ENCODE data around the gene TAP1. TPM values are rescaled to one million over a fixed set of nuclear protein-coding genes. Genes with fewer than 3 reads are reported as not detected.
A peak's percentile ranks its signal among the peaks of the same experiment; 100 is the strongest.

Gene TAP1
- total RNA-seq, 6 experiments from 2014 or later: 7.7 to 24.9 (median 17.8) TPM

DNA sequence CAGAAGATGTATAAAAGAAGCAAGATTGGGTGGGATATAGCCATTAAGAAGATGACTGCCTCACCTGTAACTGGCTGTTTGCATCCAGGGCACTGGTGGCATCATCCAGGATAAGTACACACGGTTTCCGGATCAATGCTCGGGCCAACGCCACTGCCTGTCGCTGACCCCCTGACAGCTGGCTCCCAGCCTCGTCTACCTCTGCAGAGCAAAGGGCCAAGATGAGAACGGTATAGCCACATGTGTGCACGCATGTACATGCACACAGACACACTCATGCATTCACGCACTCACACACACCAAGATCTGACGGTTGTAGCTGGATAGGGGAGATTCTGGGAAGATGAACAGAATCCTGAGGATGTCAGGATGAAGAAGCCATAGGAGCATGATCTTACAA, 6.5 kb downstream of the TAP1 start:
- WGBS (ENCODE audit: insufficient coverage, low coverage, low lambda C conversion rate, missing lambda C conversion rate): 58% methylated on average over 9 of the region's 10 CpGs
- Histone ChIP-seq H3K4me3 (no peak overlapping the region), H3K27ac (no peak overlapping the region), H3K36me3 (peaks cover 10 to 56% (median 21%) of the 10 kb centered on the region in 4 donors), H3K4me1 (peaks cover 0 to 22% (median 7%) of the 10 kb centered on the region in 4 donors), H3K27me3 (no peaks in the 10 kb centered on the region), H3K9me3 (no peaks in the 10 kb centered on the region)
- intact Hi-C loops (cut with DNase I): no loop called here
- no peak for DNase-seq
- ATAC-seq: no peak
- TF ChIP-seq POLR2A (IDR thresholded peaks at IDR 0.05): no peak
- TF ChIP-seq, protein P1, sequence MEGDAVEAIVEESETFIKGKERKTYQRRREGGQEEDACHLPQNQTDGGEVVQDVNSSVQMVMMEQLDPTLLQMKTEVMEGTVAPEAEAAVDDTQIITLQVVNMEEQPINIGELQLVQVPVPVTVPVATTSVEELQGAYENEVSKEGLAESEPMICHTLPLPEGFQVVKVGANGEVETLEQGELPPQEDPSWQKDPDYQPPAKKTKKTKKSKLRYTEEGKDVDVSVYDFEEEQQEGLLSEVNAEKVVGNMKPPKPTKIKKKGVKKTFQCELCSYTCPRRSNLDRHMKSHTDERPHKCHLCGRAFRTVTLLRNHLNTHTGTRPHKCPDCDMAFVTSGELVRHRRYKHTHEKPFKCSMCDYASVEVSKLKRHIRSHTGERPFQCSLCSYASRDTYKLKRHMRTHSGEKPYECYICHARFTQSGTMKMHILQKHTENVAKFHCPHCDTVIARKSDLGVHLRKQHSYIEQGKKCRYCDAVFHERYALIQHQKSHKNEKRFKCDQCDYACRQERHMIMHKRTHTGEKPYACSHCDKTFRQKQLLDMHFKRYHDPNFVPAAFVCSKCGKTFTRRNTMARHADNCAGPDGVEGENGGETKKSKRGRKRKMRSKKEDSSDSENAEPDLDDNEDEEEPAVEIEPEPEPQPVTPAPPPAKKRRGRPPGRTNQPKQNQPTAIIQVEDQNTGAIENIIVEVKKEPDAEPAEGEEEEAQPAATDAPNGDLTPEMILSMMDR (IDR thresholded peaks at IDR 0.05): no peak

DNA sequence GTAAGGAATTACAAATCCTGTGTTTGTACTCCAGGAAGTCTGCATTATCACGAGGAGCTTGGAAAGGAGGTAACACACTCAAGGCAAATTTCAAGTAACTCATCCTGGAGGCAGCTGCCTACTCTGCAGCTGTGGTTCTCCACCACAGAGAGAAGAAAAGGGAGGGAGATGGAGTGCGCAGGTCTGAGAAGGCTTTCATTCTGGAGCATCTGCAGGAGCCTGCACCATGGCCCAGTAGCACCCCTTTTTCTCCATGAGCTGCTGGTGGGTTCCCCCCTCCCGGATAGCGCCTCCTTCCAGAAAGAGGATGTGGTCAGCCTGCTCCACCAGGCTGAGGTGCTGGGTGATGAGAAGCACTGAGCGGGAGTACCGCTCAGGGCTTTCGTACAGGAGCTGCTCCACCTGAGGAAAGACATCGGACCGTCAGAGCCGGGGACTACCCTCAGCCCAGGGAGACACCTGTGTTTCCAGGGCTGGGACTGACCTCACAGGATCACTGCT, 8.1 kb downstream of the TAP1 start:
- peak in 1 of 3 donors; percentile 38 for DNase-seq
- WGBS (ENCODE audit: insufficient coverage, low coverage, low lambda C conversion rate, missing lambda C conversion rate): 48% methylated on average over 4 of the region's 10 CpGs
- Histone ChIP-seq H3K4me1 (peaks cover 0 to 33% (median 10%) of the 10 kb centered on the region in 4 donors), H3K9me3 (no peaks in the 10 kb centered on the region), H3K36me3 (peaks cover 10 to 48% (median 20%) of the 10 kb centered on the region in 4 donors), H3K27ac (peak overlapping the region; percentile 94 to 98 (median 96)), H3K4me3 (peak overlapping the region; percentile 79 to 96 (median 92)), H3K27me3 (no peaks in the 10 kb centered on the region)
- no peak for ATAC-seq
- intact Hi-C loops (cut with DNase I): no loop called here
- TF ChIP-seq, protein P1 (IDR thresholded peaks at IDR 0.05): no peak
- TF ChIP-seq POLR2A (IDR thresholded peaks at IDR 0.05): no peak

DNA sequence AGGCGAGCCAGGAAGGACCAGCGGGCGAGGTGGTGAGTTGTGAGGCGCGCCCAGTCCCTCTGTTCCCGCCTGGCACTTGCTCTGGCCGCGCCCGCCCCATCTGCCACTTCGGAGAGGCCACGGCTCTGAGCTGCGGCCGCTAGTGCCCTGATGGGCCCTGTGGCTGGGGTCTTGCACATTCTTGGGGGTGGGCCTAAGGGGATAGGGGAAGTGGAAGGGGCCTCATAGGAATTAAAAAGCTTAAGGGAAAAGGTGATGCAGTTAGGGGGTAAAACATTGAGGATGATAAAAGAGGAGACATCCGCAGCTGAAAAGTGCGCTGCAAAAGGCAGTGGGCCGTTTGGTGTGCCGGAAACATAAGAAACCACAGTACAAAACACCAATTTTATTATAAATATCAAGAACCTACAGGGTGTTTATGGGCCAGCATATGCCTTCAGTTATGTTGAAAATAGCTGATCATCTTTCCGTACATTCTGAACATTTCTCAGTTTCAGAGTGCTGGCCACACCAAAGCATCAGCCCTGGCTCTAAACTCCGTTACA, 8.6 kb downstream of the TAP1 start:
- Histone ChIP-seq H3K4me1 (peaks cover 0 to 34% (median 10%) of the 10 kb centered on the region in 4 donors), H3K36me3 (peaks cover 6 to 43% (median 15%) of the 10 kb centered on the region in 4 donors), H3K9me3 (no peaks in the 10 kb centered on the region), H3K27me3 (no peaks in the 10 kb centered on the region), H3K27ac (peak overlapping the region; percentile 94 to 98 (median 96)), H3K4me3 (peak overlapping the region; percentile 79 to 96 (median 92))
- 13% methylated on average over 14 of the region's 19 CpGs for WGBS (ENCODE audit: insufficient coverage, low coverage, low lambda C conversion rate, missing lambda C conversion rate)
- no peak for DNase-seq
- TF ChIP-seq, protein P1 (IDR thresholded peaks at IDR 0.05): no peak
- intact Hi-C loops (cut with DNase I): no loop called here
- ATAC-seq: no peak

DNA sequence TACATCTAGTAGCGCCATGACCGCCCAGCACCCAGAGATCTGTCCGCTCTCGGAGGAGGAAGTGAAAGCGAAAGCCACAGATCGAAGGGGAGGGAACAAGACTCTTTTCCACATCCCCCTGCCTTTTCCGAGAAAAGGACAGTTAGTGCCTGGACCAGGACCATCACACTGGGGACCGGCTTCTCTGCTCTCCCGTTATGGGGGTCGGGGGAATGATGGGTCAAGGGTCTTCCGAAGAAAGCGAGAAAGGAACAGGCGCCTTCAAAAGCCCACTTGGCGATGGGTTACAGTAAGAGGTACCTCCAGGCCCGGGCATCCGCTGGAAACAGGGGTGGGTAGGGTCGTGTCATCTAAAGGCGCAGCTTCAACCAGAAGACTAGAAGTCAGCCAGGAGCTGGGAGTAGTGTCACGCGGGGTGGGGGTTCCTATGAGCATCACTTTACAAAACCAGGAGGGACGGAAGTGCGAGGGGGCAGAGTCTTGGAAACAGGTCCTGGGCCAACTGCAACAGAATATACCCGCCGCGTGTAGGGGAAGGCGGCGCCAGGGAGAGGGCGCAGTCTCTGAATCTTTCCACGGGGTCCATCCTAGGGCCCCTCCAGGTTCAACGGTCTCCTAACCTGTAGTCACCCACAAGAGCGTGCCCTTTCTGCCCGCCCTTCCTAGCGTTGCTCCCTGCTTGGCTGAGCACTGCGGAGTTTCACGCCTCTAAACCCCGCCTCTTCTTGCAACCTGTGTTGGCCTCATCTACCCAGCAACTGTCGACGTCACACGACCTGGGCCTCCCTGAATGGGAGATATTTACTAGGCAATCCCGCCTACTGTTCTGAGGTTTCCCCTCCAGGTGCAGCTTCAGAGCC, 9.3 kb downstream of the TAP1 start, which contains the start of gene PSMB8:
Gene PSMB8, minus strand, starts transcription at position 69 of the 860 bp plus-strand sequence. Its CDS starts 51 bp downstream, at position 18.
- DNase-seq (peak; percentile 97 to 98 (median 98)), ATAC-seq (peak; percentile 91 to 96 (median 94))
- peak within 1 kb of the TSS; percentile 79 to 96 (median 92) for H3K4me3 ChIP-seq
- H3K36me3 ChIP-seq: peaks cover 5 to 40% (median 12%) of the 10 kb centered on the region in 4 donors
- intact Hi-C loops (cut with DNase I): no loop called here
- TF ChIP-seq, protein P1 (IDR thresholded peaks at IDR 0.05): peak; percentile 10 to 22 (median 17)
- peak; percentile 82 for TF ChIP-seq POLR2A (IDR thresholded peaks at IDR 0.05)
- peaks cover 0 to 34% (median 10%) of the 10 kb centered on the region in 4 donors for H3K4me1 ChIP-seq
- H3K27ac ChIP-seq: peak within 1 kb of the TSS; percentile 94 to 98 (median 96)
- H3K27me3 ChIP-seq: no peaks in the 10 kb centered on the region
- H3K9me3 ChIP-seq: no peaks in the 10 kb centered on the region
- 1% methylated on average over 31 of the region's 40 CpGs for WGBS (ENCODE audit: insufficient coverage, low coverage, low lambda C conversion rate, missing lambda C conversion rate)
